HTERT RPE-1 (cell line): ENCODE measurements around the gene CALB2.
"Not testable (repeated sequence)": the region's sequence is repeated elsewhere in the genome, so short reads cannot be mapped to it uniquely, and the experiment has no call there.

Experiments used
- in situ Hi-C: fragments of 300-500 bp; cut with MboI; formaldehyde crosslinking; loops from 4 replicates; pipeline ENCODE4 v1.14.3; 2020; ENCODE audit warnings: low sequenced_read_pairs

CALB2 gene

GRCh38 chr16:71358464-71358998 is at the start of gene CALB2:
Gene CALB2, plus strand, starts transcription at chr16:71358723. Its CDS starts 70 bp downstream, at chr16:71358793.
- in situ Hi-C loops: no loop called here

- in situ Hi-C loops: no loop called here
Observed at GRCh38 chr16:71311553-71312158, 46.9 kb upstream of the CALB2 start.

- in situ Hi-C loops: not testable (repeated sequence)
Observed at GRCh38 chr16:71313591-71313990, 44.9 kb upstream of the CALB2 start.

GRCh38 chr16:71315269-71315668 is 43.3 kb upstream of the CALB2 start:
- in situ Hi-C loops: no loop called here

GRCh38 chr16:71319999-71320398 is 38.5 kb upstream of the CALB2 start:
- in situ Hi-C loops: no loop called here

- in situ Hi-C loops: no loop called here
Observed at GRCh38 chr16:71327720-71328119, 30.8 kb upstream of the CALB2 start.

- in situ Hi-C loops: no loop called here
Observed at GRCh38 chr16:71328151-71328550, 30.4 kb upstream of the CALB2 start.

- in situ Hi-C loops: no loop called here
Observed at GRCh38 chr16:71337631-71338030, 20.9 kb upstream of the CALB2 start.

GRCh38 chr16:71338193-71338592 is 20.3 kb upstream of the CALB2 start:
- in situ Hi-C loops: no loop called here

- in situ Hi-C loops: no loop called here
Observed at GRCh38 chr16:71338632-71339031, 19.9 kb upstream of the CALB2 start.

GRCh38 chr16:71339236-71340171 is 19.0 kb upstream of the CALB2 start:
- in situ Hi-C loops: no loop called here

- in situ Hi-C loops: no loop called here
Observed at GRCh38 chr16:71340406-71340805, 18.1 kb upstream of the CALB2 start.

GRCh38 chr16:71341881-71342280 is 16.6 kb upstream of the CALB2 start:
- in situ Hi-C loops: no loop called here

GRCh38 chr16:71343078-71343477 is 15.4 kb upstream of the CALB2 start:
- in situ Hi-C loops: no loop called here

- in situ Hi-C loops: no loop called here
Observed at GRCh38 chr16:71344315-71344905, 14.1 kb upstream of the CALB2 start.

GRCh38 chr16:71345031-71345430 is 13.5 kb upstream of the CALB2 start:
- in situ Hi-C loops: no loop called here

- in situ Hi-C loops: no loop called here
Observed at GRCh38 chr16:71347146-71347545, 11.4 kb upstream of the CALB2 start.

- in situ Hi-C loops: no loop called here
Observed at GRCh38 chr16:71348262-71349085, 10.0 kb upstream of the CALB2 start.

GRCh38 chr16:71350821-71351557 is 7.5 kb upstream of the CALB2 start:
- in situ Hi-C loops: no loop called here

- in situ Hi-C loops: no loop called here
Observed at GRCh38 chr16:71351558-71351901, 7.0 kb upstream of the CALB2 start.
